ENCODE results near the gene LIN7A.
A peak's percentile ranks its signal among the peaks of the same experiment; 100 is the strongest.

Gene LIN7A

GRCh38 chr12:80769553-80770140 is 168.1 kb downstream of the LIN7A start:
- no peak for DNase-seq (ENCODE audit: extremely low read depth, insufficient read length)
- no peak for TF ChIP-seq CTCF (IDR thresholded peaks at IDR 0.05; ENCODE audit: insufficient read depth, low read length, poor library complexity, severe bottlenecking)
- no peaks in the 10 kb centered on the region for H3K27me3 ChIP-seq (replicated peaks; ENCODE audit: control insufficient read depth, insufficient read depth, low read length)
- H3K4me3 ChIP-seq (replicated peaks; ENCODE audit: low read depth, low read length): no peak overlapping the region
- H3K36me3 ChIP-seq (ENCODE audit: control insufficient read depth, insufficient read depth, low read length): no peaks in the 10 kb centered on the region

DNA sequence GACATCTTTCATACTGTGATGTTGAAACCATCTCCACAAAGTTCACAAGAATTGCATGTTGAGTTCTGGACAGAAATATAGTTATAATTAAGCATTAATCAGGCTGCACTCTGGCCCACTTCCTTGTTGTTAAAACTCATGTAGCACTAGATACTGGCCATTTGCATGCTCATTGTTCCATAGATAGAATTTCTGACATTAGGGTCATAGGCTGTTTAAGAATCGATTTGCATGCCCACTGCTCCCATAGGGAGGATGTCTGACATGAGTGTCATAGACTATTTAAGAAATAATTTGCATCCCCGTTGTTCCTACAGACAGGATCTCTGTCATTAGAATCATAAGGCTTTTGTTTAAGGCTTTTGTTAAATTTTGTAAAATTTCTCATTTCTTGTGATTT is 170.8 kb downstream of the LIN7A start:
- no peak overlapping the region for H3K4me3 ChIP-seq (replicated peaks; ENCODE audit: low read depth, low read length)
- no peaks in the 10 kb centered on the region for H3K36me3 ChIP-seq (ENCODE audit: control insufficient read depth, insufficient read depth, low read length)
- no peak for TF ChIP-seq CTCF (IDR thresholded peaks at IDR 0.05; ENCODE audit: insufficient read depth, low read length, poor library complexity, severe bottlenecking)
- DNase-seq (ENCODE audit: extremely low read depth, insufficient read length): peak; percentile 23
- no peaks in the 10 kb centered on the region for H3K27me3 ChIP-seq (replicated peaks; ENCODE audit: control insufficient read depth, insufficient read depth, low read length)

DNA sequence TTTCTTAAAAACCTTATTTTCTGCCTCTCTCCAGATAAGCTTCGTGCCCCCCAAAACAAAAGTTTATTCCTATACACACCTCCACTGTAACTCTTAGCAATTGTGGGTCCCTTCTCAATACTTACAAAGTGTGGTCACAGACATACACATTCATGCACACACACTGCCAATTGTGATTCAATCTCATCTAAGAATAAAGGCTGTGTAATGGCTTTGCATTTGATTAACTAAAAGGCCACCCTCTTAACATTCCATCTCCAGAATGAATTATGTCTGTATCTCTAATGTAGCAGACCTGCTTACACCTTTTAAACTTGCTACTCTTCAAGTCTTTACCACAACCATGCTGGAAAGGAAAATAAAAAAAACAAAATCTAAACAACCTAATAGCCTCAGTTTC is 171.5 kb downstream of the LIN7A start:
- no peak for TF ChIP-seq CTCF (IDR thresholded peaks at IDR 0.05; ENCODE audit: insufficient read depth, low read length, poor library complexity, severe bottlenecking)
- no peak overlapping the region for H3K4me3 ChIP-seq (replicated peaks; ENCODE audit: low read depth, low read length)

GRCh38 chr12:80763874-80764273 is 173.9 kb downstream of the LIN7A start:
- no peak for DNase-seq (ENCODE audit: extremely low read depth, insufficient read length)
- peak; percentile 55 for TF ChIP-seq CTCF (IDR thresholded peaks at IDR 0.05; ENCODE audit: insufficient read depth, low read length, poor library complexity, severe bottlenecking)
- H3K4me3 ChIP-seq (replicated peaks; ENCODE audit: low read depth, low read length): no peak overlapping the region
- H3K27me3 ChIP-seq (replicated peaks; ENCODE audit: control insufficient read depth, insufficient read depth, low read length): no peaks in the 10 kb centered on the region
- H3K36me3 ChIP-seq (ENCODE audit: control insufficient read depth, insufficient read depth, low read length): no peaks in the 10 kb centered on the region

More for the DNA sequence above, 171.5 kb downstream of the LIN7A start:
- DNase-seq (ENCODE audit: extremely low read depth, insufficient read length): no peak
- Histone ChIP-seq H3K36me3 (ENCODE audit: control insufficient read depth, insufficient read depth, low read length) (no peaks in the 10 kb centered on the region), H3K27me3 (replicated peaks; ENCODE audit: control insufficient read depth, insufficient read depth, low read length) (no peaks in the 10 kb centered on the region)

DNA sequence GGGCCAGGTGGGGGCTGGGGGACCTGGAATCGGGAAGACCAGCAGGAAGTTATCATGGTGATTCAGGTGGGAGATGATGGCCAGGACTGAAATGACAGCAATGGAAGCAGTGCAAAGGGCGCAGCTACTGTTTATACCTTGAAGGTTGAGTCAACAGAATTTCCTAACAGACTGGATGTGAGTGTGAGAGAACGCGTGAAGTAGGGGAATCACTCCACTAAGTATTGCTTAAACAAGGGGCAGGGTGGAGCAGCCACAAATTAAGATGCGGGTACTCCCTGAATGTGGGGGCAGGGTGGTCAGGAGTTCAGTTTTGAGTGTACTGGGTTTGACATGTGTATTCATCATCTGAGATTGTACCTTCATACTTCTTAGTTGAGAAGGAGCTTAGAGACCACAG is 175.9 kb downstream of the LIN7A start:
- Histone ChIP-seq H3K36me3 (ENCODE audit: control insufficient read depth, insufficient read depth, low read length) (no peaks in the 10 kb centered on the region), H3K4me3 (replicated peaks; ENCODE audit: low read depth, low read length) (no peak overlapping the region), H3K27me3 (replicated peaks; ENCODE audit: control insufficient read depth, insufficient read depth, low read length) (no peaks in the 10 kb centered on the region)
- TF ChIP-seq CTCF (IDR thresholded peaks at IDR 0.05; ENCODE audit: insufficient read depth, low read length, poor library complexity, severe bottlenecking): no peak
- no peak for DNase-seq (ENCODE audit: extremely low read depth, insufficient read length)

GRCh38 chr12:80756875-80757274 is 180.9 kb downstream of the LIN7A start:
- Histone ChIP-seq H3K4me3 (replicated peaks; ENCODE audit: low read depth, low read length) (no peak overlapping the region), H3K27me3 (replicated peaks; ENCODE audit: control insufficient read depth, insufficient read depth, low read length) (no peaks in the 10 kb centered on the region)
- no peak for DNase-seq (ENCODE audit: extremely low read depth, insufficient read length)

More at GRCh38 chr12:80756875-80757274, 180.9 kb downstream of the LIN7A start:
- H3K36me3 ChIP-seq (ENCODE audit: control insufficient read depth, insufficient read depth, low read length): no peaks in the 10 kb centered on the region
- TF ChIP-seq CTCF (IDR thresholded peaks at IDR 0.05; ENCODE audit: insufficient read depth, low read length, poor library complexity, severe bottlenecking): no peak
